SK-N-SH (cell line): ENCODE data around the gene NIPA2. TPM values are rescaled to one million over a fixed set of nuclear protein-coding genes. Genes with fewer than 3 reads are reported as not detected.

Source experiments
- CTCF ChIA-PET: fragments of 300-600, 350-600 bp; formaldehyde crosslinking; extraction: SDS; loops from one replicate; lab custom pipeline; 2021; lab: Yijun Ruan, JAX
- POLR2A ChIA-PET: fragments of 350-600 bp; sonication (Branson Sonifier 250); formaldehyde crosslinking; extraction: SDS; loops from one replicate; lab custom pipeline; 2020; ENCODE audit warnings: antibody characterized with exemption, inconsistent platforms; lab: Yijun Ruan, JAX
- DNase-seq: peaks from one replicate; pipeline ENCODE4 v3.0.0; 2012
- H2AFZ ChIP-seq: fragments of 200-600 bp; sonication (generic); 2 replicates; pipeline ENCODE4 v1.8.1; 2016; ENCODE audit warnings: antibody characterized with exemption, mild to moderate bottlenecking, low read depth
- H3F3A ChIP-seq: fragments of 200-600 bp; sonication (generic); replicated peaks from 2 replicates; pipeline ENCODE3; 2016; ENCODE audit warnings: antibody characterized with exemption, mild to moderate bottlenecking; ENCODE audit not compliant: insufficient read depth
- H3K27ac ChIP-seq, 2 experiments: fragments of 200-500 bp in 1 of 2; fragments of 200-600 bp in 1 of 2; sonication (Bioruptor generic) in 1 of 2; sonication (generic), shearing (Covaris generic) in 1 of 2; 2 replicates each; pipeline versions ENCODE4 v1.5.1 to v1.6.1; 2014 to 2016; ENCODE audit warnings: low read depth in 2 of 2, inconsistent platforms in 1 of 2, low read length in 1 of 2, mild to moderate bottlenecking in 1 of 2, mixed read lengths in 1 of 2
- H3K27me3 ChIP-seq: fragments of 200-600 bp; sonication (generic), shearing (Covaris generic); 2 replicates; pipeline ENCODE4 v1.6.1; 2016; ENCODE audit warnings: mixed run types; ENCODE audit not compliant: insufficient read depth
- H3K36me3 ChIP-seq, 2 experiments: fragments of 200-500 bp in 1 of 2; fragments of 200-600 bp in 1 of 2; sonication (Bioruptor generic) in 1 of 2; sonication (generic) in 1 of 2; replicated peaks in 1 of 2; 2 replicates each; pipeline versions ENCODE3 to v1.5.1; 2014 to 2016; ENCODE audit warnings: low read length in 1 of 2, mild to moderate bottlenecking in 1 of 2; ENCODE audit not compliant: insufficient read depth in 2 of 2, control insufficient read depth in 1 of 2
- H3K4me1 ChIP-seq, 2 experiments: fragments of 200-500 bp in 1 of 2; fragments of 200-600 bp in 1 of 2; sonication (Bioruptor generic) in 1 of 2; sonication (generic), shearing (Covaris generic) in 1 of 2; 2 replicates each; pipeline versions ENCODE4 v1.5.1 to v1.6.1; 2014 to 2016; ENCODE audit warnings: low read depth in 1 of 2, low read length in 1 of 2, mixed run types in 1 of 2; ENCODE audit not compliant: insufficient read depth in 2 of 2, control insufficient read depth in 1 of 2
- H3K4me2 ChIP-seq: fragments of 200-600 bp; sonication (generic), shearing (Covaris generic); 2 replicates; pipeline ENCODE4 v1.6.1; 2017; ENCODE audit warnings: mixed run types
- H3K4me3 ChIP-seq, 2 experiments: fragments of 200-500 bp in 1 of 2; fragments of 200-600 bp in 1 of 2; sonication (Bioruptor generic) in 1 of 2; sonication (generic), shearing (Covaris generic) in 1 of 2; 2 replicates each; pipeline versions ENCODE4 v1.5.1 to v1.8.1; 2014 to 2016; ENCODE audit warnings: low read depth in 2 of 2, inconsistent platforms in 1 of 2, low read length in 1 of 2, mild to moderate bottlenecking in 1 of 2, mixed read lengths in 1 of 2, moderate library complexity in 1 of 2
- H3K79me2 ChIP-seq: fragments of 200-600 bp; sonication (generic); 2 replicates; pipeline ENCODE4 v1.8.1; 2017; ENCODE audit warnings: mild to moderate bottlenecking; ENCODE audit not compliant: insufficient read depth
- H3K9ac ChIP-seq: fragments of 200-600 bp; sonication (generic); 2 replicates; pipeline ENCODE4 v1.6.1; 2017; ENCODE audit warnings: mixed run types
- H3K9me2 ChIP-seq: fragments of 200-600 bp; sonication (generic); 2 replicates; pipeline ENCODE4 v1.6.1; 2017; ENCODE audit warnings: mixed run types
- H3K9me3 ChIP-seq: fragments of 200-600 bp; sonication (generic); 2 replicates; pipeline ENCODE4 v1.6.1; 2017; ENCODE audit warnings: mixed run types, mild to moderate bottlenecking, moderate library complexity
- H4K20me1 ChIP-seq: fragments of 200-600 bp; sonication (generic); 2 replicates; pipeline ENCODE4 v1.6.1; 2017; ENCODE audit warnings: mild to moderate bottlenecking, mixed run types; ENCODE audit not compliant: insufficient read depth
- CHD2 ChIP-seq: fragments of 150-350 bp; IDR thresholded peaks from 2 replicates; pipeline ENCODE4 v1.6.1; 2018; ENCODE audit warnings: low read length; ENCODE audit not compliant: partially characterized antibody
- EP300 ChIP-seq, 2 experiments: IDR thresholded peaks; 2 replicates each; pipeline versions ENCODE4 v1.4.0 to v1.6.1; 2012; ENCODE audit warnings: borderline replicate concordance in 1 of 2, low read depth in 1 of 2, low read length in 1 of 2
- EZH2phosphoT487 ChIP-seq: fragments of 200-600 bp; sonication (generic); IDR thresholded peaks from 2 replicates; pipeline ENCODE4 v1.6.1; 2017; ENCODE audit warnings: low read depth, mixed run types, mild to moderate bottlenecking, antibody characterized with exemption, moderate library complexity, borderline replicate concordance
- FOSL2 ChIP-seq: IDR thresholded peaks from 2 replicates; pipeline ENCODE4 v1.4.0; 2012; ENCODE audit warnings: low read depth, mild to moderate bottlenecking, moderate library complexity, borderline replicate concordance
- FOXJ3 ChIP-seq: sonication (generic); formaldehyde crosslinking; IDR thresholded peaks from 2 replicates; pipeline ENCODE4 v1.5.1; 2020; ENCODE audit warnings: mild to moderate bottlenecking, missing genetic modification reagents
- FOXM1 ChIP-seq: IDR thresholded peaks from 2 replicates; pipeline ENCODE4 v1.4.0; 2012; ENCODE audit warnings: low read depth, mild to moderate bottlenecking
- GATA2 ChIP-seq: sonication (generic); formaldehyde crosslinking; IDR thresholded peaks from 2 replicates; pipeline ENCODE4 v1.5.0; 2020; ENCODE audit warnings: mild to moderate bottlenecking, missing genetic modification reagents
- JUND ChIP-seq: IDR thresholded peaks from 2 replicates; pipeline ENCODE4 v1.4.0; 2012
- MAX ChIP-seq: IDR thresholded peaks from 2 replicates; pipeline ENCODE4 v1.4.0; 2012; ENCODE audit warnings: low read depth
- MEF2A ChIP-seq: IDR thresholded peaks from 2 replicates; pipeline ENCODE4 v1.4.0; 2012; ENCODE audit warnings: low read depth, borderline replicate concordance
- MXI1 ChIP-seq: IDR thresholded peaks from 2 replicates; pipeline ENCODE4 v1.6.1; 2012; ENCODE audit warnings: mild to moderate bottlenecking, low read depth, low read length, improper control_type of control experiment
- RCOR1 ChIP-seq: fragments of 150-350 bp; IDR thresholded peaks from 2 replicates; pipeline ENCODE4 v1.6.1; 2017; ENCODE audit warnings: antibody characterized with exemption, low read length
- TAF1 ChIP-seq: IDR thresholded peaks from 2 replicates; pipeline ENCODE4 v1.6.1; 2012; ENCODE audit warnings: low read depth, mild to moderate bottlenecking, low read length, moderate library complexity, borderline replicate concordance
- USF2 ChIP-seq: fragments of 150-350 bp; IDR thresholded peaks from 2 replicates; pipeline ENCODE4 v1.6.1; 2017; ENCODE audit warnings: antibody characterized with exemption, low read length, low read depth, borderline replicate concordance
- YY1 ChIP-seq: IDR thresholded peaks from 2 replicates; pipeline ENCODE4 v1.4.0; 2012; ENCODE audit warnings: low read depth, mild to moderate bottlenecking
- WGBS: methylation state at CpG from one replicate; pipeline ENCODE4 v1.1.6; 2017; ENCODE audit warnings: low lambda C conversion rate; 5-methylcytosine and 5-hydroxymethylcytosine counted together
- polyA plus RNA-seq, 3 experiments: library from polyadenylated mRNA; depleted of rRNA; stranded (reverse); fragments of >200 nt; gene quantifications; 2 replicates each; pipeline ENCODE4 v1.2.3, GENCODE V29; 2012
- TF ChIP-seq, protein P1 (sequence below): IDR thresholded peaks from 2 replicates; pipeline ENCODE4 v1.6.1; 2012; ENCODE audit warnings: mild to moderate bottlenecking, low read depth, low read length, moderate library complexity
- TF ChIP-seq, protein P2 (sequence below): IDR thresholded peaks from 2 replicates; pipeline ENCODE4 v1.4.0; 2012; ENCODE audit warnings: low read depth, borderline replicate concordance

NIPA2 gene
- polyA plus RNA-seq, 1 of the 3 experiments (the other 2 are of a cell fraction) = 32.0 TPM

DNA sequence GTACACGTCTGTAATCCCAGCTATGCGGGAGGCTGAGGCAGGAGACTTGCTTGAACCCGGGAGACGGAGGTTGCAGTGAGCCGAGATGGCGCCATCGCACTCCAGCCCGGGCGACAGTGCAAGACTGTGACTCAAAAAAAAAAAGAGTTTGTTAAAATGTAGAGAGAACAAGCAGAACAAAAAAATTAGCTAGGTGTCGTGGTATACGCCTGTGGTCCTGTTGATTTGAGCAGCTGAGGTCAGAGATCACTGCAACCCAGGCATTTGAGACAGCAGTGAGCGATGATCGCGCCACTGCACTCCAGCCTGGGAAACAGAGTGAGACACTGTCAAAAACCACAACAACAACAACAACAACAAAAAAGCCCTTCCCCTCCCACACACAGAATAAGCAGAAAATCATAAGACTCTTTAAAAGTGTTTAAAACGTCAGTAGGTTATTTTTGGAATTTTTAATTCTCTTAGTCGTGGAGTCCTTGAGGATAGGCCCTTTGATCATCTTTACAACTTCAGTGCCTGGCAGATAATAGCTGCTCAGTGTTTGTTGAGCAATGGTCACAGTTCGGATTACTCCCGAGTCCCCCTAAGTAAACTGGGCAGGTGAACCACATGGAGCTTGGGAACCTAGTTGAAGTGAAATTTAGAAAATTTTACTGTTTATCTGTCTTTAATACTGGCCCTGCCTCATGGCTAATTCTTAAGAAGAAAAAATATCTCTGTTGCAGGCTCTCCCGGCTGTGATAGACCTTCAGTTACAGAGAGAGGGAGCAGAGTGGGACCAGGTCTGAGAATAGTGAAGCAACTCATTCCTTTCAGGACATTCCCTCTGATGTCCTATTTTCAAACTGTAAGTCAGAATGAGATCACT lies 6.2 kb downstream of the NIPA2 start:
- H3K79me2 ChIP-seq = peaks cover 99% of the 10 kb centered on the region
- WGBS = 88% methylated on average over 19 of the region's 19 CpGs
- H3K9me2 ChIP-seq = no peaks in the 10 kb centered on the region
- no peak for DNase-seq
- H3K27ac ChIP-seq = no peak overlapping the region
- H3K36me3 ChIP-seq = peaks cover 9 to 31% of the 10 kb centered on the region in 2 experiments
- H3K9ac ChIP-seq = no peak overlapping the region
- TF ChIP-seq RCOR1 = no peak
- TF ChIP-seq GATA2 (CRISPR knock-in tag) = no peak
- no peak for TF ChIP-seq CHD2
- TF ChIP-seq USF2 = no peak
- no peak for TF ChIP-seq MXI1
- no peak for TF ChIP-seq EZH2phosphoT487
- TF ChIP-seq JUND = no peak
- no peak for TF ChIP-seq FOXM1
- TF ChIP-seq, protein P1, sequence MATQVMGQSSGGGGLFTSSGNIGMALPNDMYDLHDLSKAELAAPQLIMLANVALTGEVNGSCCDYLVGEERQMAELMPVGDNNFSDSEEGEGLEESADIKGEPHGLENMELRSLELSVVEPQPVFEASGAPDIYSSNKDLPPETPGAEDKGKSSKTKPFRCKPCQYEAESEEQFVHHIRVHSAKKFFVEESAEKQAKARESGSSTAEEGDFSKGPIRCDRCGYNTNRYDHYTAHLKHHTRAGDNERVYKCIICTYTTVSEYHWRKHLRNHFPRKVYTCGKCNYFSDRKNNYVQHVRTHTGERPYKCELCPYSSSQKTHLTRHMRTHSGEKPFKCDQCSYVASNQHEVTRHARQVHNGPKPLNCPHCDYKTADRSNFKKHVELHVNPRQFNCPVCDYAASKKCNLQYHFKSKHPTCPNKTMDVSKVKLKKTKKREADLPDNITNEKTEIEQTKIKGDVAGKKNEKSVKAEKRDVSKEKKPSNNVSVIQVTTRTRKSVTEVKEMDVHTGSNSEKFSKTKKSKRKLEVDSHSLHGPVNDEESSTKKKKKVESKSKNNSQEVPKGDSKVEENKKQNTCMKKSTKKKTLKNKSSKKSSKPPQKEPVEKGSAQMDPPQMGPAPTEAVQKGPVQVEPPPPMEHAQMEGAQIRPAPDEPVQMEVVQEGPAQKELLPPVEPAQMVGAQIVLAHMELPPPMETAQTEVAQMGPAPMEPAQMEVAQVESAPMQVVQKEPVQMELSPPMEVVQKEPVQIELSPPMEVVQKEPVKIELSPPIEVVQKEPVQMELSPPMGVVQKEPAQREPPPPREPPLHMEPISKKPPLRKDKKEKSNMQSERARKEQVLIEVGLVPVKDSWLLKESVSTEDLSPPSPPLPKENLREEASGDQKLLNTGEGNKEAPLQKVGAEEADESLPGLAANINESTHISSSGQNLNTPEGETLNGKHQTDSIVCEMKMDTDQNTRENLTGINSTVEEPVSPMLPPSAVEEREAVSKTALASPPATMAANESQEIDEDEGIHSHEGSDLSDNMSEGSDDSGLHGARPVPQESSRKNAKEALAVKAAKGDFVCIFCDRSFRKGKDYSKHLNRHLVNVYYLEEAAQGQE = no peak
- TF ChIP-seq FOXJ3 (CRISPR knock-in tag) = no peak
- TF ChIP-seq MEF2A = no peak
- CTCF ChIA-PET = no interaction called here
- H3K9me3 ChIP-seq = no peaks in the 10 kb centered on the region
- peaks cover 6 to 8% of the 10 kb centered on the region in 2 experiments; a peak in 2 of 4 replicates for H3K4me1 ChIP-seq
- no peaks in the 10 kb centered on the region for H3K27me3 ChIP-seq
- H3K4me2 ChIP-seq = no peak overlapping the region
- H2AFZ ChIP-seq = no peak overlapping the region
- H3F3A ChIP-seq = peaks cover 13% of the 10 kb centered on the region
- POLR2A ChIA-PET = no interaction called here
- peaks cover 39% of the 10 kb centered on the region for H4K20me1 ChIP-seq
- H3K4me3 ChIP-seq = no peak overlapping the region

GRCh38 chr15:22845289-22845900 lies 6.9 kb downstream of the NIPA2 start:
- H4K20me1 ChIP-seq = peaks cover 44% of the 10 kb centered on the region
- ChIA-PET CTCF (interaction anchor here (0.6 kb wide), 1 partner anchor 86 kb away, joined by 3 read pairs; no protein-coding TSS in a partner anchor), POLR2A (no interaction called here)
- H3K36me3 ChIP-seq = peaks cover 12 to 38% of the 10 kb centered on the region in 2 experiments
- H3K4me1 ChIP-seq = peaks cover 6 to 8% of the 10 kb centered on the region in 2 experiments; a peak in 2 of 4 replicates
- DNase-seq = no peak
- H3K4me2 ChIP-seq = no peak overlapping the region
- peaks cover 99% of the 10 kb centered on the region for H3K79me2 ChIP-seq
- H3K9ac ChIP-seq = no peak overlapping the region
- TF ChIP-seq FOSL2 (no peak), RCOR1 (no peak), CHD2 (no peak), MAX (no peak), TAF1 (no peak), MEF2A (no peak), EP300 (IDR thresholded peaks at IDR 0.05; ENCODE audit: borderline replicate concordance in 1 of 2, low read depth in 1 of 2, low read length in 1 of 2) (no peak), USF2 (no peak), YY1 (no peak), JUND (no peak)
- TF ChIP-seq, protein P2, sequence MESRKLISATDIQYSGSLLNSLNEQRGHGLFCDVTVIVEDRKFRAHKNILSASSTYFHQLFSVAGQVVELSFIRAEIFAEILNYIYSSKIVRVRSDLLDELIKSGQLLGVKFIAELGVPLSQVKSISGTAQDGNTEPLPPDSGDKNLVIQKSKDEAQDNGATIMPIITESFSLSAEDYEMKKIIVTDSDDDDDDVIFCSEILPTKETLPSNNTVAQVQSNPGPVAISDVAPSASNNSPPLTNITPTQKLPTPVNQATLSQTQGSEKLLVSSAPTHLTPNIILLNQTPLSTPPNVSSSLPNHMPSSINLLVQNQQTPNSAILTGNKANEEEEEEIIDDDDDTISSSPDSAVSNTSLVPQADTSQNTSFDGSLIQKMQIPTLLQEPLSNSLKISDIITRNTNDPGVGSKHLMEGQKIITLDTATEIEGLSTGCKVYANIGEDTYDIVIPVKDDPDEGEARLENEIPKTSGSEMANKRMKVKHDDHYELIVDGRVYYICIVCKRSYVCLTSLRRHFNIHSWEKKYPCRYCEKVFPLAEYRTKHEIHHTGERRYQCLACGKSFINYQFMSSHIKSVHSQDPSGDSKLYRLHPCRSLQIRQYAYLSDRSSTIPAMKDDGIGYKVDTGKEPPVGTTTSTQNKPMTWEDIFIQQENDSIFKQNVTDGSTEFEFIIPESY = no peak
- H2AFZ ChIP-seq = no peak overlapping the region
- WGBS = 64% methylated on average over 2 of the region's 2 CpGs
- no peak overlapping the region; a peak in 1 of 4 replicates for H3K27ac ChIP-seq
- no peaks in the 10 kb centered on the region for H3K27me3 ChIP-seq
- H3K9me2 ChIP-seq = no peaks in the 10 kb centered on the region
- H3F3A ChIP-seq = peaks cover 13% of the 10 kb centered on the region
- no peak overlapping the region; a peak in 1 of 4 replicates for H3K4me3 ChIP-seq
- H3K9me3 ChIP-seq = no peaks in the 10 kb centered on the region
